DOHH2 (cell line): ENCODE results near the gene GFAP.

Experiments
- EZH2phosphoT487 ChIP-seq: fragments of 200-600 bp; sonication (generic); IDR thresholded peaks from 2 replicates; pipeline ENCODE4 v1.6.1; 2017; ENCODE audit warnings: borderline replicate concordance, mild to moderate bottlenecking, antibody characterized with exemption, low read length, moderate library complexity, mixed read lengths
- TF ChIP-seq, protein P1 (sequence below): fragments of 200-600 bp; sonication (generic); IDR thresholded peaks from one replicate; pipeline ENCODE4 v1.5.1; 2014; ENCODE audit warnings: antibody characterized with exemption, mild to moderate bottlenecking, low read depth, low read length; ENCODE audit not compliant: poor library complexity, severe bottlenecking

DNA sequence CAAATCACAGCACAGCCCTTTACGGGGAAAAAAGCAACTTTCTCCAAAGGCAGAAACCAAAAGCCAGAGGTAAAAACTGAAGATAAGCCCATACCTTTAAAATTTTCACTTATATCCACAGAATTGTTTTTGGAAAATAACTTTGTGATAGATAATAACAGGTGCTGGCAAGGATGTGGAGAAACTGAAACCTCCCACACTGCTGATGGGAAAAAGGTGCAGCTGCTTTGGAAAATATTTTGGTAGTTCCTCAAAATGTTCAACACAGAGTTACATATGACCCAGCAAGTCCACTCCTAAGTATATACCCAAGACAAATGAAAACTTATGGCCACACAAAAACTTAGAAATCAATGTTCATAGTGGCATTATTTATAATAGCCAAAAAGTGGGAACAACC lies 28.3 kb downstream of the GFAP start:
- TF ChIP-seq, protein P1, sequence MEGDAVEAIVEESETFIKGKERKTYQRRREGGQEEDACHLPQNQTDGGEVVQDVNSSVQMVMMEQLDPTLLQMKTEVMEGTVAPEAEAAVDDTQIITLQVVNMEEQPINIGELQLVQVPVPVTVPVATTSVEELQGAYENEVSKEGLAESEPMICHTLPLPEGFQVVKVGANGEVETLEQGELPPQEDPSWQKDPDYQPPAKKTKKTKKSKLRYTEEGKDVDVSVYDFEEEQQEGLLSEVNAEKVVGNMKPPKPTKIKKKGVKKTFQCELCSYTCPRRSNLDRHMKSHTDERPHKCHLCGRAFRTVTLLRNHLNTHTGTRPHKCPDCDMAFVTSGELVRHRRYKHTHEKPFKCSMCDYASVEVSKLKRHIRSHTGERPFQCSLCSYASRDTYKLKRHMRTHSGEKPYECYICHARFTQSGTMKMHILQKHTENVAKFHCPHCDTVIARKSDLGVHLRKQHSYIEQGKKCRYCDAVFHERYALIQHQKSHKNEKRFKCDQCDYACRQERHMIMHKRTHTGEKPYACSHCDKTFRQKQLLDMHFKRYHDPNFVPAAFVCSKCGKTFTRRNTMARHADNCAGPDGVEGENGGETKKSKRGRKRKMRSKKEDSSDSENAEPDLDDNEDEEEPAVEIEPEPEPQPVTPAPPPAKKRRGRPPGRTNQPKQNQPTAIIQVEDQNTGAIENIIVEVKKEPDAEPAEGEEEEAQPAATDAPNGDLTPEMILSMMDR: no peak
- no peak for TF ChIP-seq EZH2phosphoT487
